Loucy (cell line): ENCODE results near the gene LTBP4.
A peak's percentile ranks its signal among the peaks of the same experiment; 100 is the strongest.
"Not testable (repeated sequence)": the region's sequence is repeated elsewhere in the genome, so short reads cannot be mapped to it uniquely, and the experiment has no call there.

Experiments used
- H2AFZ ChIP-seq: fragments of 200-600 bp; sonication (generic); 2 replicates; pipeline ENCODE4 v1.6.0; 2016; ENCODE audit warnings: antibody characterized with exemption, mild to moderate bottlenecking, low read length, moderate library complexity
- H3F3A ChIP-seq: fragments of 200-600 bp; 2 replicates; pipeline ENCODE4 v1.6.0; 2016; ENCODE audit warnings: antibody characterized with exemption, low read depth, mild to moderate bottlenecking
- H3K27me3 ChIP-seq: fragments of 200-600 bp; sonication (generic); 2 replicates; pipeline ENCODE4 v1.6.1; 2014; ENCODE audit warnings: low read length, mild to moderate bottlenecking; ENCODE audit not compliant: insufficient read depth, poor library complexity, severe bottlenecking
- H3K36me3 ChIP-seq: fragments of 200-600 bp; sonication (generic); 2 replicates; pipeline ENCODE4 v1.6.1; 2016; ENCODE audit warnings: low read length; ENCODE audit not compliant: insufficient read depth
- H3K4me1 ChIP-seq: fragments of 200-600 bp; sonication (generic); 2 replicates; pipeline ENCODE4 v1.5.1; 2014; ENCODE audit warnings: low read length, mild to moderate bottlenecking; ENCODE audit not compliant: insufficient read depth, poor library complexity, severe bottlenecking
- H3K4me2 ChIP-seq: fragments of 200-600 bp; sonication (generic); 2 replicates; pipeline ENCODE4 v1.6.0; 2014; ENCODE audit warnings: antibody characterized with exemption, low read length, low read depth, mild to moderate bottlenecking; ENCODE audit not compliant: poor library complexity, severe bottlenecking
- H3K4me3 ChIP-seq: fragments of 200-600 bp; sonication (generic); 2 replicates; pipeline ENCODE4 v1.5.1; 2014; ENCODE audit warnings: low read length, mild to moderate bottlenecking, mixed read lengths; ENCODE audit not compliant: poor library complexity, severe bottlenecking
- H3K79me2 ChIP-seq: fragments of 200-600 bp; sonication (generic); 2 replicates; pipeline ENCODE4 v1.6.1; 2014; ENCODE audit warnings: low read length; ENCODE audit not compliant: insufficient read depth
- H3K9ac ChIP-seq: fragments of 200-600 bp; sonication (generic); 2 replicates; pipeline ENCODE4 v1.6.0; 2014; ENCODE audit warnings: mild to moderate bottlenecking, low read depth, low read length, moderate library complexity; ENCODE audit not compliant: poor library complexity, severe bottlenecking
- H3K9me2 ChIP-seq: fragments of 200-600 bp; sonication (generic); replicated peaks from 2 replicates; pipeline ENCODE4 v1.6.1; 2016; ENCODE audit warnings: low read depth, low read length, mixed read lengths
- H3K9me3 ChIP-seq: fragments of 200-600 bp; sonication (generic); 2 replicates; pipeline ENCODE4 v1.6.1; 2014; ENCODE audit warnings: mild to moderate bottlenecking, antibody characterized with exemption, low read length, low read depth; ENCODE audit not compliant: insufficient read depth
- H4K20me1 ChIP-seq: fragments of 200-600 bp; sonication (generic); 2 replicates; pipeline ENCODE4 v1.6.0; 2014; ENCODE audit warnings: antibody characterized with exemption, low read length, mild to moderate bottlenecking; ENCODE audit not compliant: insufficient read depth, poor library complexity, severe bottlenecking
- EZH2phosphoT487 ChIP-seq: fragments of 200-600 bp; IDR thresholded peaks from 2 replicates; pipeline ENCODE4 v1.6.1; 2018; ENCODE audit warnings: antibody characterized with exemption, mild to moderate bottlenecking, moderate library complexity, borderline replicate concordance
- TF ChIP-seq, protein P1 (sequence below): fragments of 200-600 bp; sonication (generic); conservative IDR thresholded peaks from 2 replicates; pipeline ENCODE4 v1.5.1; 2014; ENCODE audit warnings: mild to moderate bottlenecking, antibody characterized with exemption, low read length

Gene LTBP4

DNA sequence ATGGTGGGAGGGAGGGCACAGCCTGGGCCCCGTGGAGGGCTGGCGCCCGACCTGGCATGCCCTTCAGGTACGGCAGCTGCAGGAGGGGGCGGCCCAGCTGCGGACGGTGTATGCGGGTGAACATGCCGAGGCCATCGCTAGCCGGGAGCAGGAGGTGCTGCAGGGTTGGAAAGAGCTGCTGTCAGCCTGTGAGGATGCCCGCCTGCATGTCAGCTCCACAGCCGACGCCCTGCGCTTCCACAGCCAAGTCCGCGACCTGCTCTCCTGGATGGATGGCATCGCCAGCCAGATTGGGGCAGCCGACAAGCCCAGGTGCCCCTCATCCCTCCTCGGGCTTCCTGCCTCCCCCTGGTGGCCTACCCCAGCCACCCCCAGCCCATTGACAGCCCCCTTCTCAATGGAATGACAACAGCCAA, 41.1 kb upstream of the LTBP4 start:
- H3K9me2 ChIP-seq, result no peaks in the 10 kb centered on the region
- no peaks in the 10 kb centered on the region for H3K27me3 ChIP-seq
- peaks cover 7% of the 10 kb centered on the region for H3K4me1 ChIP-seq
- no peak overlapping the region for H3K4me2 ChIP-seq
- H3F3A ChIP-seq, result no peaks in the 10 kb centered on the region
- no peaks in the 10 kb centered on the region for H3K36me3 ChIP-seq
- H3K4me3 ChIP-seq, result no peak overlapping the region
- H3K9ac ChIP-seq, result no peak overlapping the region
- H3K79me2 ChIP-seq, result no peaks in the 10 kb centered on the region
- no peak overlapping the region for H2AFZ ChIP-seq
- no peaks in the 10 kb centered on the region for H3K9me3 ChIP-seq
- TF ChIP-seq, protein P1, sequence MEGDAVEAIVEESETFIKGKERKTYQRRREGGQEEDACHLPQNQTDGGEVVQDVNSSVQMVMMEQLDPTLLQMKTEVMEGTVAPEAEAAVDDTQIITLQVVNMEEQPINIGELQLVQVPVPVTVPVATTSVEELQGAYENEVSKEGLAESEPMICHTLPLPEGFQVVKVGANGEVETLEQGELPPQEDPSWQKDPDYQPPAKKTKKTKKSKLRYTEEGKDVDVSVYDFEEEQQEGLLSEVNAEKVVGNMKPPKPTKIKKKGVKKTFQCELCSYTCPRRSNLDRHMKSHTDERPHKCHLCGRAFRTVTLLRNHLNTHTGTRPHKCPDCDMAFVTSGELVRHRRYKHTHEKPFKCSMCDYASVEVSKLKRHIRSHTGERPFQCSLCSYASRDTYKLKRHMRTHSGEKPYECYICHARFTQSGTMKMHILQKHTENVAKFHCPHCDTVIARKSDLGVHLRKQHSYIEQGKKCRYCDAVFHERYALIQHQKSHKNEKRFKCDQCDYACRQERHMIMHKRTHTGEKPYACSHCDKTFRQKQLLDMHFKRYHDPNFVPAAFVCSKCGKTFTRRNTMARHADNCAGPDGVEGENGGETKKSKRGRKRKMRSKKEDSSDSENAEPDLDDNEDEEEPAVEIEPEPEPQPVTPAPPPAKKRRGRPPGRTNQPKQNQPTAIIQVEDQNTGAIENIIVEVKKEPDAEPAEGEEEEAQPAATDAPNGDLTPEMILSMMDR, result no peak
- TF ChIP-seq EZH2phosphoT487, result no peak
- no peaks in the 10 kb centered on the region for H4K20me1 ChIP-seq

DNA sequence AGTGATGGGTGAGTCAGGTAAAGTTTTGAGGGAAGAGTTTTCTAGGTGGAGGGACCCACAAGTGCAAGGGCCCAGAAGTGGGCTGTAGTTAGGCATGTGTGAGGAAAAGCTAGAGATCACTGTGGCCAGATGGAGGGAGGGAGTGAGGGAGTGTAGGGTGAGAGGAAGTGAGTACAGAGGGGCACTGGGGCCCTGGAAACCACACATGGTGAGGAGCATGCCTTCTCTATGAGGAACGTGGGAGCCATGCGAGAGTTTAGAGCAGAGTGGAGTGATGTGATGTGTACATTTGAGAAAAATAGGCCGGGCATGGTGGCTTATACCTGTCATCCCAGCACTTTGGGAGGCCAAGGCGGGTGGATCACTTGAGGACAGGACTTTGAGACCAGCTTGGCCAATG, 39.2 kb upstream of the LTBP4 start:
- no peak for TF ChIP-seq EZH2phosphoT487
- TF ChIP-seq, protein P1, result no peak
- Histone ChIP-seq H3K79me2 (no peaks in the 10 kb centered on the region), H3F3A (no peaks in the 10 kb centered on the region), H3K4me1 (peaks cover 7% of the 10 kb centered on the region), H3K27me3 (no peaks in the 10 kb centered on the region), H3K9me3 (no peaks in the 10 kb centered on the region), H2AFZ (peak overlapping the region; percentile 63; the same call in 1 of the 2 replicates), H3K9ac (no peak overlapping the region), H3K9me2 (no peaks in the 10 kb centered on the region), H3K4me2 (peak overlapping the region; percentile 1), H3K4me3 (no peak overlapping the region), H3K36me3 (no peaks in the 10 kb centered on the region), H4K20me1 (no peaks in the 10 kb centered on the region)

DNA sequence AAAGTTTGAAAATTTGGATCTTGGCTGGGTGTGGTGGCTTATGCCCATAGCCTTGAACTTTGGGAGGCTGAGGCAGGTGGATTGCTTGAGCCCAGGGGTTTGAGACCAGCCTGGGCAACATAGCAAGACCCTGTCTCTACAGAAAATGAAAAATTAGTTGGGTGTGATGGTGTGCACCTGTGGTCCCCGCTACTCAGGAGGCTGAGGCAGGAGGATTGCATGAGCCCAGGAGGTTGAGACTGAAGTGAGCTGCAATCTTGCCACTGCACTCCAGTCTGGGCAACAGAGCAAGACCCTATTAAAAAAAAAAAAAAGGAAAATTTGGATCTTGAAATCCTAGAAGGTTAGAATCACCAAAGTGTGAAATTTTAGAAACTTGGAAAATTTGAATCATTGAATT, 36.6 kb upstream of the LTBP4 start:
- not testable (repeated sequence) for H3K9ac ChIP-seq, H3K4me1 ChIP-seq, H3K36me3 ChIP-seq, H4K20me1 ChIP-seq, H3K9me2 ChIP-seq, H3K4me2 ChIP-seq, H2AFZ ChIP-seq, H3F3A ChIP-seq, H3K79me2 ChIP-seq, H3K4me3 ChIP-seq, H3K9me3 ChIP-seq, H3K27me3 ChIP-seq

DNA sequence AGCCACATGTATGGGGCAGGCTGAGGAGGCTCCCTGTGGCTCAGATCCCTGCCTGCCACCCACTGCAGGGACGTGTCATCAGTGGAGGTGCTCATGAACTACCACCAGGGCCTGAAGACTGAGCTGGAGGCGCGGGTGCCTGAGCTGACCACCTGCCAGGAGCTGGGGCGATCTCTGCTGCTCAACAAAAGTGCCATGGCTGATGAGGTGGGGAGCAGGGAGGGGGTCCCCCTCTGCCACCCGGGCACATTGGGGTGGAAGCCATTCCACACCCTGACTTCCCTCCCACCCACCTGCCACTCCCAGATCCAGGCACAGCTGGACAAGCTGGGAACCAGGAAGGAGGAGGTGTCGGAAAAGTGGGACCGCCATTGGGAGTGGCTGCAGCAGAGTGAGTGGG, 35.8 kb upstream of the LTBP4 start:
- H3K27me3 ChIP-seq, result no peaks in the 10 kb centered on the region
- H3K9me3 ChIP-seq, result no peaks in the 10 kb centered on the region
- H3K4me1 ChIP-seq, result peaks cover 7% of the 10 kb centered on the region
- H4K20me1 ChIP-seq, result no peaks in the 10 kb centered on the region
- H3K9me2 ChIP-seq, result no peaks in the 10 kb centered on the region
- H3K9ac ChIP-seq, result no peak overlapping the region
- no peaks in the 10 kb centered on the region for H3K36me3 ChIP-seq
- H3F3A ChIP-seq, result no peaks in the 10 kb centered on the region
- H3K79me2 ChIP-seq, result no peaks in the 10 kb centered on the region
- H3K4me3 ChIP-seq, result no peak overlapping the region
- no peak overlapping the region for H3K4me2 ChIP-seq
- H2AFZ ChIP-seq, result no peak overlapping the region
- TF ChIP-seq EZH2phosphoT487, result no peak
- TF ChIP-seq, protein P1, result no peak
